GM21576 (cell line): ENCODE data around the gene ANKRD13A.
"Not testable (repeated sequence)": the region's sequence is repeated elsewhere in the genome, so short reads cannot be mapped to it uniquely, and the experiment has no call there.

ENCODE experiments used
- ATAC-seq: cut with Tn5 transposase; IDR thresholded peaks from one replicate; pipeline ENCODE4 v1.9.1; 2021; ENCODE audit warnings: mild to moderate bottlenecking, moderate library complexity; ENCODE audit not compliant: unreplicated experiment

ANKRD13A gene

DNA sequence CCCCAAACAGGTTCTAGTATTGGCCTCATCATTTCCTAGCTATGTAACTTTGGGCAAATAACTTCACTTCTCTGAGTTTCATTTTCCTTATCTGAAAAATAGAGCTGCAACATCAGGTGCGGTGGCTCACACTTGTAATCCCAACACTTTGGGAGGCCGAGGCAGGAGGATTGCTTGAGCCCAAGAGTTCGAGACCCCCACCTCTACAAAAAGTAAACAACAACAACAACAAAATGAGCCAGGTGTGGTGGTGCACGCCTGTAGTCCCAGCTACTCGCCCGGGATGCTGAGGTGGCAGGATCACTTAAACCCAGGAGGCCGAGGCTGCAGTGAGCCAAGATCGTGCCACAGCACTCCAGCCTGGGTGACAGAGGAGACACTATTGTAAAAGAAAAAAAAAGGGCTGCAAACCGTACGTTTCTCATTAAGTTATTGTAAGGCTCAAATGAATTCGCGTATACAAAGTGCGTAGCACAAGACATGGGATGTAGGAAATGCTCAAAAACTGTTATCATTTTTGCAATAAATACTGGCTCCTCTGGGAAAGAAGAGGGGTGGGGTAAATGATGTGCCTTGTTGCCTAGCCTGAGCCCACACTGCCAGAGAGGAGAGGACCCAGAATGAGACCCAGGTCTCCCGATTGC is 48.2 kb downstream of the ANKRD13A start:
- ATAC-seq: no peak

DNA sequence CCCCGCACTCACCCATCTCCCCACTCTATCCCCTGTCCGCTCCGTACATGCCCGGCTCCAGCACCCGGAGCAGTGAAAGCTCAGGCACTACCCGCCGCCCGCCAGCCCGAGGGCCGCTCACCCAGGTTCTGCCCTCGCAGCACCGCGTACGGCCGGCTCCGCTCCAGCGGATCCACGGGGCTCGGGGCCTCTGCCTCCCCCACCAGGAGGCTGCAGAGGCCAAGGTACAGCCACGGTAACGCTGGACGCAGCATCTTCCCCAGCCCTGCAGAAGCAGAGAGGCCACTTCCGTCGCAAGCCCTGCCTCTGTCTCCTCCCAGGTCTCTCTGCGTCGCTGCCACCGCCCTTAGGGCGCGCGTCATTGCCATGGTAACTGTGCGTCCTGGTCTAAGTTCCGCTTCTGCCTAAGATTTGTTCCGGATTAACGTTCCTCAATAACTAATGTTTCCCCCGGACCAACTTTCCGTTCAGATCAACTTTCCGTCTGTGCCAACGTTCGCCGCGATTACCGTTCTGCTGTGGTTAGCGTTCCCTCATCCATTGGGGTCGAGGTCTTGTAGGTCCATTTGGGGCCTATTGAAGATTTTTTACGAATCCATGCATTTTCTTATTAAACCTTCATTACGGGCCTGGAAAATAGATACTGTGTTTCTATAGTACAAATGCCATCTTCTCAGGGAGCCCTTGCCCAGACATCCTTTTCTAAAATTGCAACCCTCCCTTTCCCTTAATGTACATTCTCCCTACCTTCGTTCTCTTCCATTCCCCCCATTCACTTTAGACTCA is 49.2 kb downstream of the ANKRD13A start, which contains the start of gene C12orf76:
Gene C12orf76 (minus strand): TSS at position 281 of the 786 bp plus-strand sequence. CDS start 27 bp downstream, at position 254.
- peak; percentile 98 for ATAC-seq

DNA sequence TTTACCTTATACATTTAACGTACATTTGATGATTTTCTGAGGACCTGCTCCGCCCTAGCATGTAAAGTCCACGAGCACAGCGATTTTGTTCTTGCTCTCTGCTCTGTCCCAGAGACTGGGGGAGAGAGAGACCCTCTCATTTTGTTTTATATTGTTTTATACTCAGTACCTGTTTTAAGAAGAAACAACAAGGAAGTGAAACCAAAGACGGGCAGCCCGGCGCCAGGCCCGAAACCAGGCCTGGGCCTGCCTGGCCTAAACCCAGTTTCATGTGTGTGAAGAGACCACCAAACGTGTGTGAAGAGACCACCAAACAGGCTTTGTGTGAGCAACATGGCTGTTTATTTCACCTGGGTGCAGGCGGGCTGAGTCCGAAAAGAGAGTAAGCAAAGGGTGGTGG is 49.8 kb downstream of the ANKRD13A start:
- ATAC-seq: not testable (repeated sequence)

DNA sequence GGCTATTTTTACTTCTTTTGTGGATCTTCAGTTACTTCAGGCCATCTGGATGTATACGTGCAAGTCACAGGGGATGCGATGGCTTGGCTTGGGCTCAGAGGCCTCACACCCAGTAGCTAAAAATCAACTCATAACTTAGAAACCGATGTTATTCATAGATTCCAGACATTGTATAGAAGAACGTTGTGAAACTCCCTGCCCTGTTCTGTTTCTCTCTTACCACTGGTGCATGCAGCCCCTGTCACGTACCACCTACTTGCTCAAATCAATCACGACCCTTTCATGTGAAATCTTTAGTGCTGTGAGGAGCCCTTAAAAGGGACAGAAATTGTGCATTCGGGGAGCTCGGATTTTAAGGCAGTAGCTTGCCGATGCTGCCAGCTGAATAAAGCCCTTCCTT is 50.4 kb downstream of the ANKRD13A start:
- ATAC-seq: not testable (repeated sequence)

DNA sequence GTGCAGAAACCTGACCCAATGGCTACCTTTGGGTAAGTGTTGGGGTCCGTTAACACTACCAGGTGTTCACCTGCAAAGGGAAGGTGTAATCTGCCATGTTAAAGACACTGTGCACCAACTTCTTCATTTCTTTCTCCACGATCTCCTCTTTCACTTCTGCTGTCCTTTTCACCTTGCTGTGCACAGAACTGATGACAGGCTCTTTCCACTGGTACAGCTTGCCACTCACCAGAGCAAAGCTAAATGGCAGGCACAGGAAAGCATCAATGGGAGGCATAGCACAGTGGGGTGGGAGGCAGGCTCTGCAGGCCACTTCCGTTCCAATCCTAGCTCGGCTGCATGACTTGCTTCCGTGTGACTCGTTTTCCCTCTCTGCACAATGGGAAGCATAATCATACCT is 51.7 kb downstream of the ANKRD13A start:
- ATAC-seq: no peak

DNA sequence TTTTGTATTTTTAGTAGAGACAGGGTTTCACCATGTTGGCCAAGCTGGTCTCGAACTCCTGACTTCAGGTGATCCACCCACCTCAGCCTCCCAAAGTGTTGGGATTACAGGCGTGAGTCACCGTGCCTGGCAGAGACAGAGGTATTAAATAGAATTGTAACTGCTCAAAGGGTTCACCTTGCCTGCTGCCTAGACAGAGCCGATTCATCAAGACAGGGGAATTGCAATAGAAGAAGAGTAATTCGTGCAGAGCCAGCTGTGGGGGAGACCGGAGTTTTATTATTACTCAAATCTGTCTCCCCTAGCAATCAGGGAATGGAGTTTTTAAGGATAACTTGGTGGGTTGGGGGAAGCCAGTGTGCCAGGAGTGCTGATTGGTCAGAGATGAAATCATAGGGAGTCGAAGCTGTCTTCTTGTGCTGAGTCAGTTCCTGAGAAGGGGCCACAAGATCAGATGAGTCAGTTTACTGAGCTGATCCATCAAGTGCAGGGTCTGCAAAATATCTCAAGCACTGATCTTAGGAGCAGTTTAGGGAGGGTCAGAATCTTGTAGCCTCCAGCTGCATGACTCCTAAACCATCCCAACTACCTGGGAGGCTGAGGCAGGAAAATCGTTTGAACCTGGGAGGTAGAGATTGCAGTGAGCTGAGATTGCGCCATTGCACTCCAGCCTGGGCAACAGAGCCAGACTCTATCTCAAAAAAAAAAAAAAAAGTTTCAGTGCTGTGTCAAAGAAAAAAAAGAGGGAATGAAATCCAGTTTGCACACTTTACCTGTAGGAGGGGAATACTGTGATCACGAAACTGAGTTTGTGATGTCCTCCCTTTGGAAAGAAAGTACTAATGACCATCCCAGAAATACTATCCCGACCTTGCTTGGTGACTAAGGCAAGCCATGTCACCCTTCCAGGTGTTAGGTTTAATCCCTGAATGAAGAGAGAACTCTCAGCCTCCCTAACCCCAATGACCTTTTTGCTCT is 56.4 kb downstream of the ANKRD13A start:
- not testable (repeated sequence) for ATAC-seq

DNA sequence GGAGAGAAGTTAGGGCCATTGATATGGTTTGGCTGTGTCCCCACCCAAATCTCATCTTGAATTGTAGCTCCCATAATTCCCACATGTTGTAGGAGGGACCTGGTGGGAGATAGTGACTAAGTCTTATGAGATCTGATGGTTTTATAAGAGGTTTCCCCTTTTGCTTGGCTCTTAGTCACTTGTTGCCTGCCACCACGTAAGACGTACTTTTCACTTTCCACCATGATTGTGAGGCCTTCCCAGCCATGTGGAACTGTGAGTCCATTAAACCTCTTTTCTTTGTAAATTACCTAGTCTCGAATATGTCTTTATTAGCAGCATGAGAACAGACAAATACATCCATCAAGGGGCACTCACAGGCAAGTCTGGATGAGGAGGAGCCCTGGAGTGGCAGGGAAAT is 57.4 kb downstream of the ANKRD13A start:
- not testable (repeated sequence) for ATAC-seq

DNA sequence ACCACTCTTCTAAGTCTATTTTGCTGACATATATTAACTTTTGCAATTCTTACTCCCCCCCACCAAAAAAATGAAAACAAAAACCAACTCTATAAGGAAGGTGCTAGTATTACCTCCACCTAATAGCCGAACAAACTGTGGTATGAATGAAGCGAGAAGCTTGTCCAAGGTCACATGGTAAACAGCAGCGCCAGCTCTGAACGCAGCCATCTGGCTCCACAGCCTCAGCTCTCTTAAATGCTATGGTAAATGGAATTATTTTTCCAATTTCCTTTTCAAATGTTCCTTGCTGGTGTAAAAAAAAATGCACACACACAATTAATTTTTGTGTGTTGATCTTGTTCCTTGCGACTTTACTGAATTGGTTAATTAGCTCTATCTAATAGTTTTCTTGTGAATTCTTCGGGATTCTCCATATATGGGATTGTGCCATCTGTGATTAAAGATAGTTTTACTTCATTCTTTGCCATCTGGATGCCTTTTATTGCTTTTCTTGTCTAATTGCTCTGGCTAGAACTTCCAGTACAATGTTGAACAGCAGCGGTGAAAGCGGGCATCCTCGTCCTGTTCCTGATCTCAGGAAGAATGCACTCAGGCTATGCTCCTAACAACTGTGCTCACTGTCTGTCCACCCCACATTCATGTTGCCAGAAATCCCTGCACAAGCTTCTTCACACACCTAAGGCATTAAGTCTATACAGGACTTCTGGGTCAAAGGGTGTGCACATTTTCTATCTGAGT is 59.8 kb downstream of the ANKRD13A start:
- no peak for ATAC-seq

DNA sequence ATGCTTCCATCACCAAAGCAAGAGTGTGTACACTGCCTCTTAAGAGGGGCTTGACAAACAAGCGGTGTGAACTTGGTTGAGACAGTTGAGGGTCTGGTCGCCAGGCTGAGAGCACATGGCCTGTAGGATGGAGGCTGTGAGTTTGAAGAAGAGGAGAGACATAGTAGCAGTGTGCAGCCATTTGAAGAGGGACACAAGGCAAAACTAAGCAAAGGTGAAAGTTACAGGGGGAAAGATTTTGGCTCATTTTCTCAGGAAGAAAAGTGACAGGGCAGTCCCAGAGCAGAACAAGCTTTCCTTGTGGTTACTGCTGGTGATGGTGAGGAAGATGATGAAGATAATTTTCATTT is 60.4 kb downstream of the ANKRD13A start:
- ATAC-seq: no peak

DNA sequence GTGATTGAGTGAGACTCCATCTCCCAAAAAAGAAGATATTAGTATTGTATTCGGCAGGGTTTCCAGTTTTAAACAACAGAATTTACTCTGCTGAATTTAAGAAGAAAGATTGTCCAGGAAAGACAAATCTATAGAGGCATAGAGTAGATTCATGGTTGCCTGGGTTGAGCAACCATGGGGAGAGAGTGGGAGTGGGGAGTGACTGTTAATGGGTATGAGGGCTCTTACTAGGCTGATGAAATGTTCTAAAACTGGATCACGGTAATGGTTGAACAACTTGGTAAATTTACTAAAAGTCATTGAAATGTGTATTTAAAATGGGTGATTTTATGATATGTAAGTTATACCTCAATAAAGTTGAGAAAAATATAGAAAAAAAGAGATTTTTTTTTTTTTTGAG is 63.0 kb downstream of the ANKRD13A start:
- ATAC-seq: no peak

DNA sequence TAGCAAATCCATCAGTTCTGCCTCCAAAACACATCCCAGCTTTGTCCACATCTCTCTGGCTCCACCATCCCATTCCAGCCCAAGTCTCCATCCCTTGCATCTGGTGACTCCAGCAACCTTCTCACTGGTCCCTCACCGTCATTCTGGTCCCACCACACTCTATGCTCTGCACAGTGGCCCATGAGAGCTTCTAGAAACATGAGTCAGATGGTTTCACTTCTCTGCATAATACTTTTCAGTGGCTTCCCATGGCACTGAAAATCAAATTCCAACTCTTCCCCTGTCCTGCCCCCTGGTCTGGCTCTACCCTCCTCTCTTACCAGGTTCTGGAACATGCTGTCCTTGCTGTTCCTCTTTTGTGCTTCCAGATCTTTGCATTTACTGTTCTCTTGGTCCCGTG is 66.3 kb downstream of the ANKRD13A start:
- ATAC-seq: no peak

DNA sequence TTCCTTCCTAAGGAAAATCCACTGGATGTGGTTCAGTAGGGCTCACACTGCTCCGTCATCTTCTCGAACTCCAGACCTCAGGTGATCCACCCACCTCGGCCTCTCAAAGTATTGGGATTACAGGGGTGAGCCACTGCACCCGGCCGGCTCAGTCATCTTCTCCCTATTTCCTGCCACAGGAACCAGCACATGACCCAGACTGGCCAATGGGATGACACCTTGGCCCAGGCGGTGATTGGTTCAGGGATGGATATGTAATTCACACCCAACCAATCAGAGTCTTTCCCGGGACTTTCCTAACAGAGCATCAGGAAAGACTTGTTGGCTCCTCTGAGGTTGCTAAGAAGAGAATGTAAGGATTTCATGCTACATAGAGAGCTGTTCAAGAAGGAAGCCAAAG is 68.3 kb downstream of the ANKRD13A start:
- no peak for ATAC-seq

DNA sequence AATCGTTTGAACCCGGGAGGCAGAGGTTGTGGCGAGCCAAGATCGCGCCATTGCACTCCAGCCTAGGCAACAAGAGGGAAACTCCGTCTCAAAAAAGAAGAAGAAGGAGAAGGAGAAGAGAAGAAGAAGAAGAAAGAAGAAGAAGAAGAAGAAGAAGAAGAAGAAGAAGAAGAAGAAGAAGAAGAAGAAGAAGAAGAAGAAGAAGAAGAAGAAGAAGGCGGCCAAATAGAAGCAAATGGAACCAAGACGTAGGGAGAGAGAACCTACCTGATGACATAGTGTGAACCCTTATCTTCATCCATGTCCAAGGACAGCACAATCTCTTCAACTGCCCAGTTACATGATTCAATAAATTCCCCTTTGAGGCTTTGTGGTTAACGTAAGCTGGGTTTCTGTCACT is 68.9 kb downstream of the ANKRD13A start:
- not testable (repeated sequence) for ATAC-seq

DNA sequence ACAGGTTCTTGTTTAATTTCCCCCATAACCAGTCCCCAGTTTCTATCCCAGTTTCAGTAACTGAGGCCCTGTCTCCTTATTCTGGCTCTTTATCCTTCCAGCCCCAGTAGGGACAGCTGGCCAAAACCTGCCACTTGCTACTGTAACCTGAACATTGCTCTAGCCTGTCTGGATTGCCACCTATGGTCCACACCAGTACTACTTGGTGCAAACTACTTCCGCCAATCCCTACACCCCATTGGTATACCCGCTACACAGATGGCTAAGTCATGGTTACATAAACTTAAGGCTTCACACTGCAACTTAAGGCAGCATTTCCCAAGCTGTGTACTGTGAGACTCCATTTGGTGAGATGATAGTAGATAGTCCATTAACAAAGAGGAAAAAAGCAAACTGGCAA is 69.4 kb downstream of the ANKRD13A start:
- no peak for ATAC-seq

DNA sequence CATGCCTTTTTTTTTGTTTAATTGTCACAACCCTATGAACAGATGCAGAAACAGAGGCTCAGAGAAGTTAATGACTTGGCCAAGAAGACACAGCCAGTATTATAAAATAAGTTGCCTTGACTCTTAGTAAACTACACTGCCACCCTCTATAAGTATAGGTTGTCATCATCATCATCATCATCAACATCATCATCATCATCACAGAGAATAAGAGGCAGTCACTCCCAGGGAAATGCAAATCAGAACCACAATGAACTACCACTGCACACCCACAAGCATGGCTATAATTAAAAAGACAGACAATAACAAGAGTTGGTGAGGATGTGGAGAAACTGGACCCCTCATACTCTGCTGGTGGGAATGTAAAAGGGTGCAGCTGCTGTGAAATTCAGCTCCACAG is 72.3 kb downstream of the ANKRD13A start:
- no peak for ATAC-seq

DNA sequence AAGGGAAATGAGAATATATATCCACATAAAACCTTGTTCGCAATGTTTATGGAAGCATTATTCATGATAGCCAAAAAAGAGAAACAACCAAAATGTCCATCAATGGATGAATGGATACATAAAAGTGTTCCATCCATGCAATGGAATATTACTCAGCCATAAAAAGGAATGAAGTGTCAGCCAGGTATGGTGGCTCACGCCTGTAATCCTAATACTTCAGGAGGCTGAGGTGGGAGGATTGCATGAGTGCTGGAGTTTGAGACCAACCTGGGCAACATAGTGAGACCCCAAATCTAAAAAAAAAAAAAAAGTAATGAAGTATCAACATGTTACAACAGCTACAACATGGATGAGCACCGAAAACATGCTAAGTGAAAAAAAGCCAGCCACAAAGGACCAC is 72.7 kb downstream of the ANKRD13A start:
- no peak for ATAC-seq

DNA sequence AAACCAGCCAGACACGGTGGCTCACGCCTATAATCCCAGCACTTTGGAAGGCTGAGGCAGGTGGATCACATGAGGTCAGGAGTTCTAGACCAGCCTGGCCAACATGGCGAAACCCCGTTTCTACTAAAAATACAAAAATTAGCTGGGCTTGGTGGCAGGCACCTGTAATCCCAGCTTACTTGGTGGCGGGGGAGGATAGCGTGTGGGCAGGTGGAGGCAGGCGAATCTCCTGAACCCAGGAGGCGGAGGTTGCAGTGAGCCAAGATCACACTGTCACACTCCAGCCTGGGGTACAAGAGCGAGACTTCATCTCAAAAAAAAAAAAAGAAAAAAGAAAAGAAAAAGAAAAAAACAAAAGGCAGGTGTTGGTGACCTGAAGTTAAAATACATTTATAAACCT is 73.4 kb downstream of the ANKRD13A start:
- not testable (repeated sequence) for ATAC-seq

DNA sequence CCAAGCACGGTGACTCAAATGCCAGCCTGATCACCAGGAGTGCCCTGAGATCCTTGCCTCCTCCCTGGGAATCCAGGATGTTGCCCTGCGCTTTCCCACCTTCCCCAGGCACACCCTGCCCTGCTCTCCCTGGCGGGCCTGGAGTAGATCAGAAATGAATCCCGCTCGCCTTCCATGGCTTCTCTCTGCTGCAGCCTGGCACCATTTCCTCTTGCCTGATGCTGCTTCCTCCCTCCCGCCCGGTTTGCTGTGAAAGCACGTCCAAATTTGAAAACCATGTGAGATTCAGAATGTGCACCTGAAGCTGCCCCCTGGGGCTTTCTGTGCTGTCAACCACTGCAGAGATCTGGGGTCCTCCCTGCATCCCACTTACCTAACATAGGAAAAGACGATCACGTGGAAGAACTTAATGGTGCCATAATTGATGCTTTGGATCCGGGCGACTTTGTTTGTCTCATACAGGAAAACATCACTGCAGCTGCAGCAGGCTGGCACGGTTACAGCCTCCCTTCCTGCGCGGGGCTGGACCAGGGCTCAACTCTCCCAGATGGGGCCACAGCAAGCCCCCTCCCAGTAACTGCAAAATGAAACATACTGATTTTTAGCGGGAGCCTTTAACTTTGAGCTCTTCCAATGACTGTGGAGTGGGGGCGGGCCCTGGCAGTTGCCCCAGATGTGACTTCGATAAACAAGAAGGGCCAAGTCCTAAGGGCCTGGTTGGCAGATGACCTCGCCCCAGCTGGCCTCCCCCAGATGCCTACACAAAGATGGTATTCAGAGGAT is 74.0 kb downstream of the ANKRD13A start:
- no peak for ATAC-seq

DNA sequence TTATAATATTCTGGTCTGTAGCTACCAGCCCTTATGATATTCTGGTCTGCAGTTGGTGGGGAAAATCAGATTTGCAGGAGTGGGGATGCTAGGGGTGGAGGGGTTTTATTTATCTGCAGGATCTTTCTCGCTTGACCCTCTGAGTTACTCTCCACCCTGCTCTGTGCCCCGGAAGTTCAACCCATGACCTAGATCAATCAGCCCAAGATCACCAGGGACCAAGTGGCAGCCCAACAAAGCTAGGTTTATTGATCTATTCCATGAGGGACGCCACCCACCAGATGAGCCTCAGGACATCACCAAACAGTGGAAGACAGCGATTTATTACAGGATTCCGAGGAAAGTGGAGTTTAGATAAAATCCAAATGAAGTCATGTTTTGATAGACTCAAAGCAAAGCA is 74.9 kb downstream of the ANKRD13A start:
- no peak for ATAC-seq

DNA sequence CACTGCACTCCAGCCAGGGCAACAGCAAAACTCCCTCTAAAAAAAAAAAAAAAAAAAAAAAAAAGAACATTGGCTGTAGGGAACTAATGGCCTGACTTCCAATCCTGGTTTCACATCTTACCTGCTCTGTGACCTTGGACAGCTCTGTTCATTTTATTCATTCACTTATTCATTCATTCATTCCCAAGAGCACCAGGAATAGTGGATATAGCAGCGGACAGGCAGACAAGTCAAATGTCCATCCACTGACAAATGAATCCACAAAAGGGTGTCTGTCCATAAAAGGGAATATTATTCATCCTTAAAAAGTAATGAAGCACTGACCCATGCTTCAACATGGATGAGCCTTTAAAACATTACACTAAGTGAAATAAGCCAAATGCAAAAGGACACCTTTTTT is 76.7 kb downstream of the ANKRD13A start:
- no peak for ATAC-seq
